SKM-1 treated with dmso at 0.1 percent for 144 hours (cell line): Measurements from ENCODE around the gene SMPD4.
A peak's percentile ranks its signal among the peaks of the same experiment; 100 is the strongest.
"Not testable (repeated sequence)": the region's sequence is repeated elsewhere in the genome, so short reads cannot be mapped to it uniquely, and the experiment has no call there.

Experiments
- DNase-seq: peaks from one replicate; lab custom pipeline; 2025; ENCODE audit not compliant: unreplicated experiment; lab: John Stamatoyannopoulos, UW

Gene SMPD4

DNA sequence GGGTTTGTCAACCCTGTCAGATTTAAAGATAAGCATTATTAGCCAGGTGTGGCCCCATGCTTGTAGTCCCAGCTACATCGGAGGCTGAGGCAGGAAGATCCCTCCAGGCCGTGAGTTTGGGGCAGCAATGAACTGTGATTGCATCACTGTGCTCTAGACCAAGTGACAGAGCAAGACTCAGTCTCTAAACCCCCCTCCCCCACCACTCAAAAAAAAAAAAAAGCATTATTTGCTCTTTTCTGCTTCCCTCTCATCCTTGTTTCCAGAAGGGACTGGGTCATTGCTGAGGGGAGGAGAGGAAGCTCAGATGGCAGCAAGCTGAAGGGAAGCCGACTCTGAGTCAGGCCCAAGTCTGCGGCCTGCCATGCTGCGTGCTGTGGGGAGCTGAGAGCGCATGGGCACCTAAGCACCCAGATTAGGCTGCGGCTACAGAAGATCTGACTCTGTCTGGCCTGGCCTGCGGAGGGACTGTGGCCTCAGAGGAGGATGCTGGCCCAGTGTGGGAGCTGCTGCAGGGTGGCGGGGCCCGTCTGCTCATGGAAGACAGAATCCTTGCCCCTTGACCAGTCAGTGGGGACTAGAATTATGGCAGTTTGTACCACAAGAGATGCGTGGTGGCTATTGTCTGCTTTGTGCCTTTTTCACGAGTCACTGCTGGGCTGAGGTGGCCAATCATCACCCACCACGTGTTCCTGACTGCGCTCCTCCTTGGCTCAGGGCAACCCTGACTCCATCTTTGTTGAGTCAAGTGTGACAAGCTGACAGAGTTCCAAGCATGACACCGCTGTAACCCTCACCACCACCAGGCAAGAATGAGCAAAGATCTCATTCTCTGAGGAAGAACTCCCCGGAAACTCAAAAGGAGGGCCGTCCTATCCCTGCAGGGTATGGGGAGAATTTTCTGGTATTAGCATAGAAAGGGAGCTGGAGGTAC, 6.7 kb upstream of the SMPD4 start:
- not testable (repeated sequence) for DNase-seq

DNA sequence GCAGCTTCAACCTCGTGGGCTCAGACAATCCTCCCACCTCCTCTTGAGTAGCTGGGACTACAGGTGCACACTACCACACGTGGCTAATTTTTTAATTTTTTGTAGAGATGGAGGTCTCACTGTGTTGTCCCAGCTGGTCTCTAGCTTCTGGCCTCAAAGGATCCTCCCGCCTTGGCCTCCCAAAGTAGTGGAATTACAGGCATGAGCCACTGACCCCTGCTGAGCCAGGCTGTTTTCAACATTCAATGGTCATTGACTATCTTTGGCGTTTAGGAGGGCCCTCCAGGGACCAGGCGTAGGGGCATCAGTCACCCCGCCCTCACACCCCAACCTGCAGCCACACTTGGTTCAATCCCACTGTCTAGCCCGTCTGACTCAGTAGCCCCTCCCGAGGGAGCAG, 5.9 kb upstream of the SMPD4 start:
- no peak for DNase-seq

DNA sequence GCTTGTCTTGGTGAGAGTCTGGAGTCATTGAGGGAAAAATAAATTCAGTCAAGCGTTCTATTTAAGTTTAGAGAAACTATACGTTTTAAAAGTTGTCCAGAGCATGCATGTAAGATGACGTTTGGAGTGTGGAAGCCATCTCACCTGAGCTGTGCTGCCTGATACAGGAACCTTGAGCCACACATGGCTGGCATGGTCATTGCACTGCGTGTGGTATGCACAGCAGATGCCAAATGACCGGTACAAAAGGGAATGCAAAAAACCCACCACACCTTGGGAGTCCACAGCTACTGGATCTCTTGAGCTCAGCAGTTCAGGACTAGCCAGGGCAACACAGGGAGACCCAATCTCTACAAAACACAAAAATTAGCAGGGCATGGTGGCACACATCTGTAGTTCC, 5.0 kb upstream of the SMPD4 start:
- no peak for DNase-seq

DNA sequence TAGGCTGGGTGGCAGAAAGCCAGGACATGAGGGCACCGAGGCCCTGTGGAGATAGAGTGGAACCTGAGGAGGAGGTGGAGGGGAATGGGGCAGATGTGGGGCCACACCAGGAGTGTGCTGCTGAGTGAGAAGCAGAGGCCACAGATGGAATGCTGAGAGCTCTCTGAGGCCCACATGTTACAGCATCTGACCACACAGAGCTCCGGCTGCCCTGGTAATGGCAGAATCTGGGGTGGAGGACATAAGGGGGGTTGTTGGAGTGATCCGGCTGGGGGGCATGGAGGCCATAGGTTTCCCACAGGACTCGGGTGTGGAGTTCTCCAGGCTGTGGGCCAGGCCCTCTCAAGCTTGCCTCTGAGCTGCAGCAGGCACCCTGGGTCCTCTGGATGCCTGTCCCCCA, 4.5 kb upstream of the SMPD4 start:
- DNase-seq, result no peak

DNA sequence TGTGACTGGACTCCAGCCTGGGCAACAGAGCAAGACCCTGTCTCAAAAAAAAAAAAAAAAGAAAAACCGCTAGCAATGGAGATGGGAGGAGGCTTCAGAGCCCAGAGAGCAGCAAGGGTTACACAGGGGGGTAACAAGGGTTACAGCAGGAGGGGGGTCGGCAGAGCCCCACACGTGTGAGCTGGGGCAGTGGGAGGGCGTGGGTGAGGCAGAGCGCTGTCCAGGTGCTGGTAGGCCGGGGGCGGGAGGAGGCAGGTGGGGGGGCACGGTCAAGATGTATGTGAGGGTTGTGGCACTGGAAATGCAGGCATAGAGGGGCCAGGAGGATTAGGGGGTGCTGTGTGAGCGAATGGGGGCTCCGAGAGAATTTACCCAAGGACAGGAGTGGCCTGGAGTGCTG, 4.0 kb upstream of the SMPD4 start:
- DNase-seq, result no peak

DNA sequence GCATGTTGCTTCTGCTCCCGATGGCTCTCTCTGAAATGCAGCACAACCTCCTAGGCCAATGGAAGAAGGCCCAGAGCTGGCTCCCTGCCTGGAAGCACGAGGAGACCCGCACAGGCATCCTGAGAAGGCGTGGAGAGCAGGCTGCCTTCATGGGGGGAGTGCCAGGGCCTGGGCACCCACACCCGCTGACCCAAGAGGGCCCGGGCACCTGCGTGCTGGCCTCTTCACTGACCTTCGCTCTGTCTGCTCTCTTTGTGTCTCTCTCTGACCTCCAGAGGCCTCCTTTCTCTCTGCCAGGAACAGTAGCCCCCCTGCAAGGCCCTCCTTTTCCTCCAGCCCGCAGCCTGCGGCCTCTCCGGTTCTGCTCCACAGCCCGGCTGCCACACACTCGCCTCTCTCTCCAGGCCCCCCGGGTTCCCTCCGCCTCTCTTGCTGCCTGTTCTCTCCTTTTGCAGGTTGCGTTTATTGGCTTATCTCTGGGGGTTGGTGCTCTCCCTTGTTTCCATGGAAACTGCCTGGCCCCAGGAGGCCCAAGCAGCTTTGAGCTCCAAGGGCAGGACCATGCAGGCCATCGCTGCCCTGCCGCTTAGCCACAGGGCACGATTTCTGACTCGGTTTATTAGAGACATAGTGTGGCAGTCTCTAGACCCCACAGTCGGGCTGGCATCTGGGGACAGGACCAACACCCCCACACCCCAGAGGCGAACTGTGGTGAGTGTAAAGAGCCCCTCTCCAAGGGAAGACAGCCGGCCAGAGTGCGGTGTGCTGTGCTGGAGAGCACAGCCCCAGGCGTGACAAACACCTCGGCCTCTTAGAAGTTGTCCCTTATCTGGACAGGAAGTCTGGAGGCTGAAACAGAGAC, 2.3 kb upstream of the SMPD4 start:
- DNase-seq, result no peak

DNA sequence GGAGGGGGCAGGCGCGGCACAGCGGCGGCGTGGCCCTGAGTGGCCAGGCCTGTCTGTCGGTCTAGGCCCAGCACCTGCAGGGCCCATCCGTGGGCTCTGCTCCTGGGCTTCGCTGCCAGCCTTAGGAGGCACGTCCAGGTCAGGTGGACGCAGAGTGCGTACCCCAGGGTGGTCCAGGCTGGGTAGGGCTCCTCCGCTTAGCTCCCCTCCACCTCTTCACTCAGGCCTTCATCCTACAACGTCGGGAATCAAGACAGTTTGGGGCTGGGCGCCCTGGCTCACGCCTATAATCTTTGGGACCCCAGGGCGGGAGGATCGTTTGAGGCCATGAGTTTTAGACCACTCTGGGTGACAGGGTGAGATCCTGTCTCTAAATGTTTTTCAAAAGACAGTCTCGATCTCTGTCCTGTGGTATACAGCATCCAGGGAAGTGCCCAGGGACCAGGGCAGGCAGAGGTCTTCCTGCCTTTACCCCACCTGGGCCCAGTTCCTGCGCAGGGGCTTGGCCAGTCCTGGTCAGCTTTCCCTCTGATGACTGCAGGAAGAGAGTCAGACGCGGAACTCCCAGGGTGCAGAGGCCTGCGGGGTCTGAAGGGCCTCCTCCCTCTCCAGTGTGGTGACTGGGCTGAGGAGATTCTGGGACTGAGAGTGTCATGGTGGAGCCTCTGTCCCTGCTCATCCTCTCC, 1.6 kb upstream of the SMPD4 start:
- DNase-seq, result not testable (repeated sequence)

DNA sequence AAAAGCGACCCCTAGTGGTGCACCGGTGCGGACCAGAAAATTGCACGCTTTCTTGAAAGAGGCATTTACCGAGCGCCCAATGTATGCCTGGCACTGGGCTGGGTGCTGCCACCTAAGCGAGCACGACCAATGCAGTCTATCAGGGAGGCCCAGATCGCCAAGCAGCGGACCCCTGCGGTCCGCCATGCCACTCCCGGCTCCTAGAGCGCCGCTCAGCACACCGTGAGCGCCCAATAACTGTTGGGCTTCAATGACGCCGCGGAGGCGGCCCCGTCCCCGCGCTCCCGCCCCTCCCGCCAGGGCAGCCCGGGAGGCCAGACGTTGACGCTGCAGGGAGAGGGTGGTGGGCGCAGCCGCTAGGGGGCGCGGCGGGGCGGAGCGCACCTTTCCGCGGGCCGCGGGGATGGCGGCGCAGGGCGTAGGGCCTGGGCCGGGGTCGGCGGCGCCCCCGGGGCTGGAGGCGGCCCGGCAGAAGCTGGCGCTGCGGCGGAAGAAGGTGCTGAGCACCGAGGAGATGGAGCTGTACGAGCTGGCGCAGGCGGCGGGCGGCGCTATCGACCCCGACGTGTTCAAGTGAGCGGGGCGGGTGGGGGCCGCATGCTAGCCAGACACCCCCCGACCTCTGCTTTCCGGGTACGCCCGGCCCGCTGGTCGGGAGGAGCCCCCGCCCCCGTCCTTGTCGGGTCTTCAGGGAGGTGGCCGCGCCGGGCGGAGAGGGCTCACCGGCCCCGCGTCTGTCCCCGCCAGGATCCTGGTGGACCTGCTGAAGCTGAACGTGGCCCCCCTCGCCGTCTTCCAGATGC, 679 bp upstream of the SMPD4 start, which contains the start of gene MZT2B:
TSS of gene MZT2B (plus strand) at position 383 of the 803 bp plus-strand sequence. CDS start at position 404, 21 bp downstream.
- peak; percentile 84 for DNase-seq

DNA sequence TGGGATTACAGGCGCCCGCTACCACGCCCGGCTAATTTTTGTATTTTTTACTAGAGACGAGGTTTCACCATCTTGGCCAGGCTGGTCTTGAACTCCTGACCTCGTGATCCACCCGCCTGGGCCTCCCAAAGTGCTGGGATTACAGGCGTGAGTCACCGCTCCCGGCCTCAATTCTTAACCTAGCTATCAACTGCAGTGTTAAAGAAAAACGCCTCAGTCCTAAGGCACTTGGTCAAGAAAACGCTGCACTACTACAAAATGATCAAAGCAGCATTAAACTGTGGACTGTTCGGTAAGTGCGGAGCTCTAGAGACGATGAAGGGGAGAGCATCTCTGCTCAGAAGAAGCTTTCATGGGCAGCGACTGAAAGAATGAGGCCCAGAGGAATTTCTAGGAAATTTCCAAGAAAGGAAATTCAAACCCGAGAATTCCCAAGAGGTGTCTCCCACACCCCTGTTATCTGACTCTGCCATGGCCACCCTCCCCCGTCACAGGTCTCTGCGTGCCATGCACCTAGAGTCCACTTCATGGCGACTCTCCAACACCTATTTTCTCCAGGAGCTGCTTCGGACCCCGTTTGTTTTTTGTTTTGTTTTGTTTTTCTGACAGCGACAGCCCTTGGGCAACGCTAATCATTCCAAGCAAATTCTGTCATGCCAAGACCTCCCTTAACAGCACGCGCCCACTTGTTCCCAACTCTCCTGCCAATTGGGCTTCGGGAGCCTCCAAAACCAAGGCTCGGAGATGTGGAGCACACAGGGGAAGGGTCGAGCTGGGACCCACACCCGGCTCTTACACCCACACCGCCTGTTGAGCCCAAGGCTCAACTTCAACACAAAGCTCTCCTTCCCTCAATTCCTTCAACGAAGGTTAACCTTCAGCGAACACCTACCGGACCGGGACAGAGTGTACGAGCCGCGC, 738 bp downstream of the SMPD4 start:
- not testable (repeated sequence) for DNase-seq

DNA sequence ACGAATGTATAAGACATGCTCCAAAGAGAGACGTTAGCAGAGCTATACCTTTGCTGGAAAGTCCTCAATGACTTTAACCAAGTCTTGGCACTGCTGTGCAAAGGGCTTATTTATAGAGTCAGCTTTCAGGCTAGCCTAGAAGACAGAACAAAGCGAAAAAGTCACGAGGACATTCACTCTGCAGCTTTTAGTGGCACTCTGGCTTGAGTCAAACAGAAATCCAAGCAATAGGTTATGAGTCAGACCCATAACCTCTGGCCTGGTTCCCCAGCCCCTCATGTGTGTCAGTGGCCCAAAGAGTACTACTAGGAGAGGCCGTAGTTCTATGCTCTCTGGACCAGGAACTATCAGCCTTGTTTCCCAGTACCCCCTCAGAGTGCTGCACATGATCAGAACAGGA, 6.5 kb downstream of the SMPD4 start:
- DNase-seq, result not testable (repeated sequence)

DNA sequence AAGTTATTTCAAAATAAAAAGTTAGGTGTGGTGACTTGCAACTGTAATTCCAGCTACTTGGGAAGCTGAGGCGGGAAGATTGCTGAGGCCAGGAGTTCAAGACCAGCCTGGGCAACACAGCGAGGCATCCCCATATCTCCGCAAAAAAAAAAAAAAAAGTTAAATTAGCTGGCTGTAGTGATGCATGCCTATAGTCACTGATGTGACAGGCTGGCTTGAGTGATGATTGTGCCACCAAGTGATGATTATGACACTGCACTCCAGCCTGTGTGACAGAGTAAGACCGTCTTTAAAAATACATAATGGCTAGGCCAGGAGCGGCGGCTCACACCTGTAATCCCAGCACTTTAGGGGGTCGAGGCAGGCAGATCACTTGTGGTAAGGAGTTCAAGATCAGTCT, 11.5 kb downstream of the SMPD4 start:
- no peak for DNase-seq

DNA sequence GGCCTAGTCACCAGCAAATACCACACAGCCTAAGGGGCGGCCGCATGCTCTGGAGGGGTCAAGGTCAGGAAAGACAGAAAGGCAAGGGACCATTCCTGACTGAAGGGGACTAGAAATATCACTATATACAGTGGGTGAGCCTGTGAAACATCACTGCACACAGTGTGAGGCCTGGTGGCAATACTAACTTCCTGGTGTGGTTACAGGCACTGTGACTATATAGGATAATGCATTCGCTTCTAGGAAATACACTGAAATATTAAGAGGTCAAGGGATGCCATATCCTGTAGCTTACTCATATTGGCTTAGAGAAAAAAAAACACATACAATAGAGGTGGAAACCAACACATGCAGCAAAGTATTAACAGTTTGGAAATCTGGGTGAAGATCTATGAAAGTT, 12.2 kb downstream of the SMPD4 start:
- not testable (repeated sequence) for DNase-seq

DNA sequence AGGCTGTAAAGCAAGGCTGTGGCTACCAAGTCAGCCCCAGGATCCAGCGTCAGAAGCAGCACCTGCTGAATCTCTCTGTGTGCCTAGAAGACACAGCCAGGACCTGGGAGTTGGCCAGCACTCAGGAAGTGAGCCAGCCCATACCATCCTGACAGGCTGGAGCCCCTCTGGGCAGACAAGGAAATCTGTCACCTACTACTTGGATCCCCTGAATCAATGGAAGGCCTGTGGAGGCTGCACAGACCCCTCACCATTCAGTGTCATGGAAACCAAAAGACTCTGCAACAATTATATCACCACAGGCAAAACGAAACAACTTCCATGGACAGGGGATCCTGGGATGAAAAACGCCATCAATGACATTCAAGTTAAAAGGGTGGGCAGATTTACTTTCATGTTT, 14.8 kb downstream of the SMPD4 start:
- DNase-seq, result not testable (repeated sequence)

DNA sequence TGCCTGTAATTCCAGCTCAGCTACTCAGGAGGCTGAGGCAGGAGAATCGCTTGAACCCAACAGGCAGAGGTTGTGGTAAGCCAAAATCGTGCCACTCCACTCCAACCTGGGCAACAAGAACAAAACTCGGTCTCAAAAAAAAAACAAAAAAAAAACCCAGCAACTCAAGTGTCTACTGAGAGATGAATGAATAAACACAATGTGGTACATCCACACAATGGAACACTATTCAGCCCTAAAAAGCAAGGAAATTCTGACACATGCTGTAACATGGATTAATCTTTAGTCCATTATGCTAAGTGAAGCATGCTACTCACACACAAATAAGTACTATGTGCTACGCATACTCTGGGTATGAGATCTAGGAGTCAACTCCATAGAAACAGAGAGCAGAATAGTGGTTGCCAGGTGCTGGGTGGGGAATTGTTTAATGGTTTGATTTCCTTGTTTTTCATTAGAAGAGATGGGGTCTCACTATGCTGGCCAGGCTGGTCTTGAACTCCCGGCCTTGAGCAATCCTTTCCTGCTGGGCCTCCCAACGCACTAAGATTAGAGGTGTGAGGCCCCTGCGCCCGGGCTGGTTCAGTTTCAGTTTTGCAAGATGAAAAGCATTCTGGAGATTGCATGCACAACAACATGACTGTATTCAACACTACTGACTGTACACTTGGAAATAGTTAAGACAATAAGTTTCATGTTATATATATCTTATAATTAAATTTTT, 15.9 kb downstream of the SMPD4 start:
- no peak for DNase-seq

DNA sequence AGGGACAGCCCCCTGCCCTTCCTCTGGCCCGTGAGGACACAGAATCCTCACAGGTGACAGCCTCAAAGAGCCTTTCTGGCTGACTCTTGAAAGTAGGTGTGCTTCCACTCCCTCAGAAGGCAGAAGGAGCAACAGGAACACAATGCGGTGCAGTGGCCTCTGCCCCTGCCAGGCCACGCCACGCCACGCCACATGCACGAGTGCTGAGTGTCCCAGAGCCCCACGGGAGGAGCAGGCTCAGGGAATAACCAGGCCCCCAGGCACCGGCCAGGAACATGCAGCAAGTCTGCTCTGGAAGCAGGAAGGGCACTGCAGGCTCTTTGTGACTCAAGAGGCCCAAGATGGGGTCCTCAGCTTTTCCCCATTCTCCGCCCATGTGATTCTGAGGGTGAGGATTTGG, 18.4 kb downstream of the SMPD4 start:
- no peak for DNase-seq

DNA sequence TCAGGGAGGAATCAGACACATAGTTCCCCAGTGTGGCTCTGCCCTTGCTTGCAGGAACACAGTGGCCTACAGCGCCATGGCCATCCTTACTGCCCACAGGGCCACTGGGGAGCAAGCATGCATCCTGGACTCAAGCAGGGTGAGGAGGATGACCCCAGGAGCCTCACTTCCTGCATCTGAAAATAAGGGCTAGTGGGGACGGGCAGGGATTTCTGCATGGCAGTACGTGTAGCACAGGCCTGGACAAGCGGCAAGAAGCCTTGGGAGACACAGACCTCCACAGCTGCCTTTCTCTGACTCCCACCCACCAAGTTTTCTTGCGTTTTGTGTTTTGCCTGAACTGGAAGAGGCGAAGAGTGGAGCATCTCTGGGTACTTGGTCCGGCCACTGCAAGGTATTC, 18.9 kb downstream of the SMPD4 start:
- DNase-seq, result not testable (repeated sequence)

DNA sequence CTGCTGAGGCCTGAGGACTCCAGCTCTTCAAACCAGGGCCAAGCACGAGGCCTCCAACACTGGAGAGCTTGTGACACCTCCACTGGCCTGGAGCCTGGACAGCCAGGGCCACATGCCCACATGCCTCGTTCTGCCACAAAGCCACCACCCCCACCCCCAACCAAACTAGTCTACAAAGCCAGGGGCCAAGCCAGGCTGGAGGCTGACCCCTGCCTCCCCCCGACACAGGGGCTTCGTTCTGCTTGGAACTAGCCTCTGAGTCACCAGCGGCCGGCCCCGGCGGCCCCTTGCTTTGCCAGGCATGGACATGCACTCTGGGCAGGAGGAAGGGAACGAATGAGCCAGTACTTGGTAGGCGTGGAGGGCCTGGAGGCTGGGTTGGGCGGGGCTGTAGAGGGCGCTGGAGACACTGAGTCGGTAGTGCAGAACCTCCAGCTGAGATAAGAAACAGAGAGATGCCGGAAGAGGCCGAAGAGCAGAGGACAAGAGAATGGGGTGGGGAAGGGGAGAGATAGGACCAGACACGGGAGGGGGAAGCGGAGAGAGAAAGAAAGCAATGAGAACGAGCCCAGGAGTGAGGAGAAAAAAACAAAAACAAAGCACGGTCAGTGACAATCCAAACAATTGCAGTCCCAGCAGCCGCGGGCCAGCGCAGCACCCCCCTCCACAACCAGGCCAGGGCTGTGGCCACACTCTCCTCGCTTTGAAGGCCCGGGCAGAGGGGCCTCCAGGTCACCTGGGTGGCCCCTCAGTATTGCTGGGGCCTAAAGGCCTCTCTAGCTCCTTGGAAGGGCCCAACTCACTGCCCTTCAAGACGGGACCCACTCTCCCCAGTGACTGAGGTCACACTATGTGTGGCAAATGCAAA, 20.3 kb downstream of the SMPD4 start:
- DNase-seq, result not testable (repeated sequence)

DNA sequence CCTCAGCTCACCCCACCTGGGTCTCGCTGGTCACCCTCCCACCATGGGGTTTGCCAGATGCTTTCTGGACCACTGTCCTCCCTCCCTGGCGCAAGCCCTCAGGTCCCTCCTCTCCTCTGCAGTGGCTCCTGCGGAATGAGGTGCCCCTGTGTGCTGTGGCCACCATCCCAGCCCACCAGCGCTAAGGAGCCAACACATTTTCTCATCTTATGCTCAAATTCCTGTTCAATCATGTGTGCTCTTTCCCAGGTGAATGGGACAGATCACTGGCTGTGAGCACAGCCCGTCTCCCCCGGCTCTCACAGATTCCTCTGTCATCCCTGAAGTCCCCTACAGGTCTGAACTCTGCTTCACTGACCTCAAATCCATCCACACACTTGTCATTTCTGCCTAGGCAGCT, 21.3 kb downstream of the SMPD4 start:
- DNase-seq, result no peak
